GM12892 (cell line): ENCODE measurements around the gene CBLB.

ENCODE experiments used
- POLR2A ChIP-seq: IDR thresholded peaks from 2 replicates; pipeline ENCODE4 v1.6.1; 2011; ENCODE audit warnings: low read depth, low read length, control low read depth
- POLR2AphosphoS5 ChIP-seq: IDR thresholded peaks from 2 replicates; pipeline ENCODE4 v1.6.1; 2011; ENCODE audit warnings: low read depth, low read length, control low read depth
- TAF1 ChIP-seq: IDR thresholded peaks from 2 replicates; pipeline ENCODE4 v1.6.1; 2011; ENCODE audit warnings: low read depth, mild to moderate bottlenecking, control low read depth, low read length, borderline replicate concordance

DNA sequence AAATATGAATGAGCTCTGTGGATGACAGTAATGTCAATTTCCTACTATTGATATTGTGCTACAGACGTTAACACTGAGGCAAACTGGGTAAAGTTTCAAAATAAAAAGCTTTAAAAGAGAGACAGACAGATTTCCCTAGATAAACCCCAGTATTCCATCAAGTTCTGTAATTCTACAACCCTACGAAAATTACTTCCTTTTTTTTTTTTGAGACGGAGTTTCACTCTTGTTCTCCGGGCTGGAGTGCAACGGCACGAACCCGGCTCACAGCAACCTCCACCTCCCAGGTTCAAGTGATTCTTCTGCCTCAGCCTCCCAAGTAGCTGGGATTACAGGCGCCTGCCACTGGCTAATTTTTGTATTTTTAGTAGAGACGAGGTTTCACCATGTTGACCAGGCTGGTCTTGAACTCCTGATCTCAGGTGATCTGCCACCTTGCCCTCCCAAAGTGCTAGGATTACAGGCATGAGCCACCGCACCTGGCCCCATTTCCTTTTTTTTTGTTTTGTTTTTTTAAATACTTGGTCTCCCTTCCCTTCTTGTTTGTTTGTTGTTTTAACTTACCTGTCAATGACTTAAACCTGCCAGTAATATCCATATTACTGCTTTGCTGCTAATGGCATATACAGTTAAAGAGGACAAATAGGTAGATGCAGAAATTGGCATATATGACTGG, 57.2 kb downstream of the CBLB start:
- no peak for TF ChIP-seq TAF1
- TF ChIP-seq POLR2AphosphoS5 = no peak
- TF ChIP-seq POLR2A = no peak
